ENCODE results near the gene FGFR3. TPM values are rescaled to one million over a fixed set of nuclear protein-coding genes. Genes with fewer than 3 reads are reported as not detected.

FGFR3 gene
- total RNA-seq, 1 experiment from 2014 or later: 8.2 TPM

DNA sequence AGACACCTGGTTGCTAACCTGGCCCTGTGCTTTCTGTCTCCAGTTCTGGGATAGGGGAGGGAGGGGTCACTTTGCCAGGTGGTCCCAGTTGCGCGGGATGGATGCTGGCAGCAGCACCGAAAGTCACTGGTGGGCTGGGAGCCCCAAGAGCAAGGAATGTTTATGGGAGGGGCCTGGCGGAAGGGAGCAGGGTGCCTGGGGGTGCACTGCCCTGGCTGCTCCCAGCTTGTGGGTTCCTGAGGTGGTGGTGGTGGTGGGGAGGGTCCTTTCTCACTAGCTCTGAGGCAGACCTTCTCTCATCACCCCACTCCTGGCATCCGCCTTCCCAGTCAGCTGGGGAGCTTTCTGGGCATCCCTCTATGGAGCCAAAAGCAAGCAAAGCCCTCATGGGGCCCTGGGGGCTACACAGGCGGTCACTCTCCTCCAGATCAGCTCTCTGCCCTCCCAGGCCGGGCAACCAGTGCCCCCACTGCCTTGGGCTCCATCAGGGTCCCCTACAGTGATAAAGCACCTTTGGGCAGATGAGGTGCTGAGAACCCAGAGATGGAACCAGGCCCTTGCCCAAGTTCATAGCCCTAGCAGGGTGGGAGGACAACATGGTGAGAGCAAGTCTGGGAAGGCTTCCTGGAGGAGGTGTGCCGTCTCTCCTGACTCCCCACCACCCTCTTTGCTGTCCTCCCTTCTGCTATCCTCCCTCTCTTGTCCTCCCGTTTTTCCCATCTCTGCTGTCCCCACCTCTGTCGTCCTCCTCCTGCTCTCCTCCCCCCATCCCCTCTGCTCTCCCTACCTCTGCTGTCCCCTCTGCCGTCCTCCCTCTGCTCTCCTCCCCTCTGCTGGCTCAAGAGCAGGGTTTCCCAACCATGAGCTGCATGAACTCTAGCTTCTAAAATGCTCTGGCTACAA, 16.0 kb downstream of the FGFR3 start:
- POLR2A ChIA-PET: no interaction called here

DNA sequence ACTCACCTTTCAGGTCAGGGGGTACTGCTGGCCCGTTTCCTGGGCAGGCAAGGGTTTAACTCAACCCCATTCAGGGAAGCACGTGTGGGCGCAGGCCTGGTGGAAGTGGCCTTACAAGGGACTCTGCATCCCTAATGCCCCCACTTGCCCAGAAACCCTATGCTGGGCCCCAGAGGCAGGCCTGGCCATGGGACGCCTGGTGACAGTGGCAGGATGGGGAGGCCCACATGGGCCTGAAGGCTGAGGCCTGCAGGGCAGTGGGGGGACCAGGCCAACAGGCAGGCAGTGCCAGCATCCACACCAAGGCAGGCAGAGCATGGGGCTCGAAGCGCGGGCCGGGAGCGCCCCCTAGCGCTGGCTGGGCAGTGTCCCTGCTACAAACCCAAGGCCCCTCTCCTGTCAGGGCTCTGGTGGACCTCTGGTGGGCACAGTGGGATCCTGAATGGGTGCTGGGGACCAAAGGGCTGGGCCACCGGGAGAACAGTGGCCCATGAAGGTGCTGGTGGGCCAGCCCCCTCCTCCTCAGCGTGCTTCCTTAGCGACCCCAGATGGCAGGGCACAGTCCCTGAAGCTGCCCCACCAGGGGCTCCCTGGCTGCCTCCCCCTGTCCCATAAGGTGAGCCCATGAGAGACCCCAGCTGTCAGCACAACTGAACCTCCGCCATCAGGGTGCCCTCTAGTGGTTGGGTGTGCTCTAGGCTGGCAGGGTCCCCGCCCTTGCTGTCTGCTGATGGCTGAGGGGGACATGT, 16.8 kb downstream of the FGFR3 start:
- H3K27me3 ChIP-seq (ENCODE audit: control insufficient read depth, insufficient read depth, low read length): no peaks in the 10 kb centered on the region
- intact Hi-C loops (cut with micrococcal nuclease; ENCODE audit: unreplicated experiment): loop anchor here (1.0 kb wide), 1 partner anchor 62 kb away; no protein-coding TSS in a partner anchor
- no peaks in the 10 kb centered on the region for H3K36me3 ChIP-seq (ENCODE audit: control insufficient read depth, insufficient read depth, low read length)
- in situ Hi-C loops (cut with HindIII; ENCODE audit: low pct_unique_long_range_greater_than_20kb, low sequenced_read_pairs): no loop called here
- DNase-seq (ENCODE audit: low read depth, low spot score) (peak; percentile 24), ATAC-seq (peak; percentile 91)
- no peaks in the 10 kb centered on the region for H3K4me1 ChIP-seq (ENCODE audit: control insufficient read depth, insufficient read depth, low read length)
- ChIA-PET CTCF (interaction anchor here (0.6 to 1.8 kb wide), 4 partner anchors 58 to 64 kb away, joined by 4 to 7 read pairs (median 4); no protein-coding TSS in a partner anchor), POLR2A (no interaction called here)
- TF ChIP-seq REST (IDR thresholded peaks at IDR 0.05; ENCODE audit: insufficient read depth in 1 of 2, low read depth in 2 of 2, low read length in 1 of 2) (peak in 1 of 2 experiments; percentile 28; a peak in 1 of 4 replicates), POLR2AphosphoS5 (IDR thresholded peaks at IDR 0.05; ENCODE audit: low read depth, low read length) (no peak)
- no peak overlapping the region for H3K4me3 ChIP-seq (ENCODE audit: low read depth in 2 of 2, low read length in 2 of 2)
- no peaks in the 10 kb centered on the region for H3K9me3 ChIP-seq (ENCODE audit: control insufficient read depth, insufficient read depth, low read depth, low read length)
- no TSS peak for BruUV-seq (replicated peaks)
- H3K27ac ChIP-seq (ENCODE audit: low read length): no peak overlapping the region

More for the DNA sequence above, 16.0 kb downstream of the FGFR3 start:
- in situ Hi-C loops (cut with HindIII; ENCODE audit: low pct_unique_long_range_greater_than_20kb, low sequenced_read_pairs): no loop called here
- peak; percentile 13; the same call in 1 of the 2 replicates for ATAC-seq
- Histone ChIP-seq H3K4me3 (ENCODE audit: low read depth in 2 of 2, low read length in 2 of 2) (no peak overlapping the region), H3K27ac (ENCODE audit: low read length) (no peak overlapping the region), H3K27me3 (ENCODE audit: control insufficient read depth, insufficient read depth, low read length) (no peaks in the 10 kb centered on the region), H3K9me3 (ENCODE audit: control insufficient read depth, insufficient read depth, low read depth, low read length) (no peaks in the 10 kb centered on the region), H3K36me3 (ENCODE audit: control insufficient read depth, insufficient read depth, low read length) (no peaks in the 10 kb centered on the region), H3K4me1 (ENCODE audit: control insufficient read depth, insufficient read depth, low read length) (no peaks in the 10 kb centered on the region)
- CTCF ChIA-PET: interaction anchor here (0.5 to 1.8 kb wide), 4 partner anchors 41 to 64 kb away, joined by 3 to 7 read pairs (median 4); no protein-coding TSS in a partner anchor
- no peak for DNase-seq (ENCODE audit: low read depth, low spot score)
- no TSS peak for BruUV-seq (replicated peaks)
- intact Hi-C loops (cut with micrococcal nuclease; ENCODE audit: unreplicated experiment): no loop called here
- TF ChIP-seq TCF7L2 (IDR thresholded peaks at IDR 0.05; ENCODE audit: low read depth, low read length) (no peak), SIN3A (IDR thresholded peaks at IDR 0.05; ENCODE audit: borderline replicate concordance, insufficient read depth, low read depth, low read length) (no peak)

GRCh38 chr4:1810765-1811164, 17.7 kb downstream of the FGFR3 start:
- ChIA-PET POLR2A (no interaction called here), CTCF (interaction anchor here (1.4 to 1.8 kb wide), 3 partner anchors 58 to 64 kb away, joined by 4 to 7 read pairs (median 5); no protein-coding TSS in a partner anchor)
- TF ChIP-seq SIN3A (IDR thresholded peaks at IDR 0.05; ENCODE audit: borderline replicate concordance, insufficient read depth, low read depth, low read length): no peak
- no peak for TF ChIP-seq POLR2AphosphoS5 (IDR thresholded peaks at IDR 0.05; ENCODE audit: low read depth, low read length)
- TF ChIP-seq REST (IDR thresholded peaks at IDR 0.05; ENCODE audit: insufficient read depth in 1 of 2, low read depth in 2 of 2, low read length in 1 of 2): no peak
- TF ChIP-seq TCF7L2 (IDR thresholded peaks at IDR 0.05; ENCODE audit: low read depth, low read length): no peak
- TF ChIP-seq, protein P1, sequence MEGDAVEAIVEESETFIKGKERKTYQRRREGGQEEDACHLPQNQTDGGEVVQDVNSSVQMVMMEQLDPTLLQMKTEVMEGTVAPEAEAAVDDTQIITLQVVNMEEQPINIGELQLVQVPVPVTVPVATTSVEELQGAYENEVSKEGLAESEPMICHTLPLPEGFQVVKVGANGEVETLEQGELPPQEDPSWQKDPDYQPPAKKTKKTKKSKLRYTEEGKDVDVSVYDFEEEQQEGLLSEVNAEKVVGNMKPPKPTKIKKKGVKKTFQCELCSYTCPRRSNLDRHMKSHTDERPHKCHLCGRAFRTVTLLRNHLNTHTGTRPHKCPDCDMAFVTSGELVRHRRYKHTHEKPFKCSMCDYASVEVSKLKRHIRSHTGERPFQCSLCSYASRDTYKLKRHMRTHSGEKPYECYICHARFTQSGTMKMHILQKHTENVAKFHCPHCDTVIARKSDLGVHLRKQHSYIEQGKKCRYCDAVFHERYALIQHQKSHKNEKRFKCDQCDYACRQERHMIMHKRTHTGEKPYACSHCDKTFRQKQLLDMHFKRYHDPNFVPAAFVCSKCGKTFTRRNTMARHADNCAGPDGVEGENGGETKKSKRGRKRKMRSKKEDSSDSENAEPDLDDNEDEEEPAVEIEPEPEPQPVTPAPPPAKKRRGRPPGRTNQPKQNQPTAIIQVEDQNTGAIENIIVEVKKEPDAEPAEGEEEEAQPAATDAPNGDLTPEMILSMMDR (IDR thresholded peaks at IDR 0.05): no peak
- Histone ChIP-seq H3K4me1 (ENCODE audit: control insufficient read depth, insufficient read depth, low read length) (no peaks in the 10 kb centered on the region), H3K4me3 (ENCODE audit: low read depth in 2 of 2, low read length in 2 of 2) (no peak overlapping the region), H3K36me3 (ENCODE audit: control insufficient read depth, insufficient read depth, low read length) (no peaks in the 10 kb centered on the region), H3K9me3 (ENCODE audit: control insufficient read depth, insufficient read depth, low read depth, low read length) (no peaks in the 10 kb centered on the region), H3K27me3 (ENCODE audit: control insufficient read depth, insufficient read depth, low read length) (no peaks in the 10 kb centered on the region), H3K27ac (ENCODE audit: low read length) (no peak overlapping the region)
- in situ Hi-C loops (cut with HindIII; ENCODE audit: low pct_unique_long_range_greater_than_20kb, low sequenced_read_pairs): no loop called here
- intact Hi-C loops (cut with micrococcal nuclease; ENCODE audit: unreplicated experiment): loop anchor here (1.0 kb wide), 1 partner anchor 62 kb away; no protein-coding TSS in a partner anchor
- ATAC-seq (peak; percentile 11; the same call in 1 of the 2 replicates), DNase-seq (ENCODE audit: low read depth, low spot score) (no peak)
- no TSS peak for BruUV-seq (replicated peaks)
